ENCODE data around the gene PAK3.

DNA sequence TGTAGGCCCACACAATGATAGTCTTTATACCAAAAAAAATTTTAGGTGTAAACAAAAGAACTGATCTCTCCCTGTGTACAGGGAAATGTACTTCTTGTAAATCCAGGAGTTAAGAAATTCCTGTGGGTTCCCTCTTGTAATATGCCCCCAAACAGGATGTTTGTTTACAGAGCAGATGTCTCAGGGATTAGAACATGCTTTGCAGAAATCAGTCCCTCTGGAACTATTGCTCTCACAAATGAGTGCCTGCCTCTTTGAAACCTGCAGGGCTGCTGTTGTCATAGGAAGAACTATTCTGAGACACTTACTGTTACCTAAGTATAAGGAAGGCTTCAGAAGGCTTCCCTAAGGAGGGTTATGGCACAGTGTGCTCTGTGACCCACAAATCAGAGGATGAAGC lies 35.6 kb downstream of the PAK3 start:
- TF ChIP-seq, protein P1, sequence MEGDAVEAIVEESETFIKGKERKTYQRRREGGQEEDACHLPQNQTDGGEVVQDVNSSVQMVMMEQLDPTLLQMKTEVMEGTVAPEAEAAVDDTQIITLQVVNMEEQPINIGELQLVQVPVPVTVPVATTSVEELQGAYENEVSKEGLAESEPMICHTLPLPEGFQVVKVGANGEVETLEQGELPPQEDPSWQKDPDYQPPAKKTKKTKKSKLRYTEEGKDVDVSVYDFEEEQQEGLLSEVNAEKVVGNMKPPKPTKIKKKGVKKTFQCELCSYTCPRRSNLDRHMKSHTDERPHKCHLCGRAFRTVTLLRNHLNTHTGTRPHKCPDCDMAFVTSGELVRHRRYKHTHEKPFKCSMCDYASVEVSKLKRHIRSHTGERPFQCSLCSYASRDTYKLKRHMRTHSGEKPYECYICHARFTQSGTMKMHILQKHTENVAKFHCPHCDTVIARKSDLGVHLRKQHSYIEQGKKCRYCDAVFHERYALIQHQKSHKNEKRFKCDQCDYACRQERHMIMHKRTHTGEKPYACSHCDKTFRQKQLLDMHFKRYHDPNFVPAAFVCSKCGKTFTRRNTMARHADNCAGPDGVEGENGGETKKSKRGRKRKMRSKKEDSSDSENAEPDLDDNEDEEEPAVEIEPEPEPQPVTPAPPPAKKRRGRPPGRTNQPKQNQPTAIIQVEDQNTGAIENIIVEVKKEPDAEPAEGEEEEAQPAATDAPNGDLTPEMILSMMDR (IDR thresholded peaks at IDR 0.05; ENCODE audit: low read depth, low read length), result no peak
- TF ChIP-seq MYC (IDR thresholded peaks at IDR 0.05; ENCODE audit: low read depth, low read length) (no peak), POLR2A (IDR thresholded peaks at IDR 0.05; ENCODE audit: extremely low read depth, insufficient read length) (no peak)

Data from NB4 (cell line).